HG02884 (cell line): ENCODE results near the gene PPWD1.
A peak's percentile ranks its signal among the peaks of the same experiment; 100 is the strongest.
"Not testable (repeated sequence)": the region's sequence is repeated elsewhere in the genome, so short reads cannot be mapped to it uniquely, and the experiment has no call there.

ENCODE experiments used
- ATAC-seq: cut with Tn5 transposase; IDR thresholded peaks from one replicate; pipeline ENCODE4 v1.9.1; 2021; ENCODE audit warnings: mild to moderate bottlenecking, moderate library complexity; ENCODE audit not compliant: unreplicated experiment

The PPWD1 gene

DNA sequence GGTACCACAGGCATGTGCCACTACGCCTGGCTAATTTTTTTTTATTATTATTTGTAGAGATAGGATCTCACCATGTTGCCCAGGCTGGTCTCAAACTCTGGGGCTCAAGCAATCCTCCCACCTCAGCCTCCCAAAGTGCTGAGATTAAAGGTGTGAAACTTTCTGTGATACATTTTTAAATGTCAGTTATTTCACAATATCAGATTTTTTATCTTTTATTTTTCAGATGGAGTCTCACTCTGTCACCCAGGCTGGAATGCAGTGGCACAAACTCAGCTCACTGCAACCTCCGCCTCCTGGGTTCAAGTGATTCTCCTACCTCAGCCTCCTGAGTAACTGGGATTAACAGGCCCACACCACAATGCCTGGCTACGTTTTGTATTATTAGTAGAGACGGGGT is 58.9 kb downstream of the PPWD1 start:
- not testable (repeated sequence) for ATAC-seq

DNA sequence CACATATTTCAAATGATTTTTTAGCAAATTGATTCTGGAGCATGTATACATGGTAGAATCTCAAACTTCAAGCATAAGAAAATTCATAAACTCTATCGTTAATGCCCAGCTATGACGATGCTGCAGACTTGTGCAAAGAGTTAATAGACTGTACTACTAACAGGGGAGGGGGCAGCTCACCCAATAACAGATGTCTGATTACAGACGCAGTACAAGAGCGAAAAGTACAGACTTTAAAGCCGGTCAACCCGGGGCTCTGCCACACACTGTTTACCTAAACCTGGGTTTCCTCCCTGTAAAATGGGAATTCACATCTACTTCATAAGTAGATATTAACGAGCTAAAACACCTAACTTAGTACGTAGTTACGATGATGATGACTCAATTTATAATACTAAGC is 60.4 kb downstream of the PPWD1 start:
- ATAC-seq, result no peak

DNA sequence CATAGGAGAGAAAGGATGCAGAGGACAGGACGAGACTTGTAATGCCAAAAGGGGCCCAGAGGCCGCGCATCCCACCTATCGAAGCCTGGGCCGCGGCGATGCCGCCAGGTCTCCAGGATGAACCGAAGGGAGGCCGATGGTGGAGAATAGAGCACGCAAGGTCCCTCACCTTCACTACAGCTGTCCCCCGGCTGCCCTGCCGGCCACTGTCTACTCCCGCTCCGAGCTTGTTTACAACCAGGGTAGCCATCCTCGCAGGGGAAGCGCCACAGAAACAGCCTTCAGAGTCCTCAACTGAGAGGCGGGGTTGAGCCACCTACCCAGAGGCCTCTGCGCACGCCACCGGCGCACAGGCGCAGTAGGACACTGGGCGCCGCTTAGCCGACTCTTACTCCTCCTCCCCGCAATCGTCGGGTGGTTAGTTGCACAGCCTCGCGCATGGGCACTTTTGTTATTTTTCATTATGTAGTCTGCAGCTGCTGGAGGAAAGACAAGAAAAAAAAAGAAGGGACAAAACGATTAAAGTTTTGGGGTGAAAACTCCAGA is 61.0 kb downstream of the PPWD1 start, which contains the start of gene TRIM23:
TRIM23 (minus strand) TSS at position 309 of the 546 bp plus-strand sequence; CDS start at position 250, 59 bp downstream.
- peak; percentile 92 for ATAC-seq

- peak; percentile 66 for ATAC-seq
These were observed 61.8 kb downstream of the PPWD1 start, which contains the start of the genes SHLD3 and TRAPPC13 for GRCh38 chr5:65624571-65625555. SHLD3 (plus strand) TSS chr5:65625027; CDS start chr5:65629588, 4,561 bp downstream. TRAPPC13 (plus strand) TSS chr5:65625027; CDS start chr5:65625061, 34 bp downstream.

DNA sequence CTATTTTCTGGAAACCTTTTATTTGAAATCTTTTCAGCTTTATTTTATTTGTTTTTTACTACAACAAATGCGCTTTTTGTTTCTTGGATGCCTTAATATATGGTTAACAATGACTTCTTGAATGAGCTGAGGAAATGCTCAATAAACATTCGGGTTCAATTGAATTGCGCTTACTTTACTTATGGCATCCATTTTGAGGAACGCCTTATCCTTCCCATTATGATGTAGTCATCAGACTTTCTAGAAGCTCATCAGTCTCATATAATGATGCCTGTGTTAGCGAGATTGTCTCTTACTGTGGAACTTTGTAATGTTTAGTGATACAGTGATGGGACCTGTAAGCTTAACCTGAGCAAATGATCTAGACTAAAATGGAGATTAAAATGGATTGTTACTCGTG is 62.6 kb downstream of the PPWD1 start:
- ATAC-seq, result no peak

- ATAC-seq, result no peak
These were observed 67.9 kb downstream of the PPWD1 start for GRCh38 chr5:65630981-65631380.
